ENCODE data around the gene DTX3.

DNA sequence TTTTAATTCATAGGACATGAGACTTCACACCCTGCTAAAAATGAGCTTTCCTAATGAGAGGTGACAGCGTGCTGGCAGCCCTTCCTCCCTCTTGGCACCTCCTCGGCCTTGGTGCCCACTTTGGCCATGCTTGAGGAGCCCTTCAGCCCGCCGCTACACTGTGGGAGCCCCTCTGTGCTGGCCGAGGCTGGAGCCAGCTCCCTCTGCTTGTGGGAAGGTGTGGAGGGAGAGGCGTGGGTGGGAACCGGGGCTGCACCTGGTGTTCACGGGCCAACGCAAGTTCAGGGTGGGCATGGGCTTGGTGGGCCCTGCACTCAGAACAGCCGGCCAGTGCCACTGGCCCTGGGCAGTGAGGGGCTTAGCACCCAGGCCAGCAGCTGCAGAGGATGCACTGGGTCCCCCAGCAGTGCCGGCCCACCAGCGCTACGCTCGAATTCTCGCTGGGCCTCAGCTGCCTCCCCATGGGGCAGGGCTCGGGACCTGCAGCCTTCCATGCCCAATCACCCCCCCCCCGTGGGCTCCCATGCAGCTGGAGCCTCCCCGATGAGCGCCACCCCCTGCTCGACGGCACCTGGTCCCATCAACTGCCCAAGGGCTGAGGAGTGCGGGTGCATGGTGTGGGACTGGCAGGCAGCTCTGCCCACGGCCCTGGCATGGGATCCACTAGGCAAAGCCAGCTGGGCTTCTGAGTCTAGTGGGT lies 51.1 kb downstream of the DTX3 start:
- TF ChIP-seq POLR2A (IDR thresholded peaks at IDR 0.05; ENCODE audit: low read length) (no peak), GATA1 (IDR thresholded peaks at IDR 0.05; ENCODE audit: low read depth, low read length) (no peak)
